GM19239 (cell line): ENCODE results near the gene PAX9.

ENCODE experiments used
- DNase-seq: peaks from one replicate; pipeline ENCODE4 v3.0.0; 2011; ENCODE audit warnings: low spot score; ENCODE audit not compliant: insufficient read length
- FAIRE-seq: peaks from 2 replicates; lab custom pipeline; 2011; peaks lifted over from hg19 to GRCh38; lab: Jason Lieb, UNC

The PAX9 gene

GRCh38 chr14:36661506-36662257 lies at the start of gene PAX9:
TSS of gene PAX9 (plus strand) at chr14:36661860. CDS start at chr14:36662090, 230 bp downstream.
- DNase-seq (no peak), FAIRE-seq (no peak)

- FAIRE-seq (no peak), DNase-seq (no peak)
Measured at GRCh38 chr14:36617824-36618223, 43.8 kb upstream of the PAX9 start.

- no peak for FAIRE-seq
- no peak for DNase-seq
Measured at GRCh38 chr14:36618641-36619040, 43.0 kb upstream of the PAX9 start.

GRCh38 chr14:36619131-36619530 lies 42.5 kb upstream of the PAX9 start:
- FAIRE-seq, result no peak

GRCh38 chr14:36619853-36620252 lies 41.8 kb upstream of the PAX9 start:
- no peak for FAIRE-seq

More at GRCh38 chr14:36619131-36619530, 42.5 kb upstream of the PAX9 start:
- no peak for DNase-seq

GRCh38 chr14:36625014-36625413 lies 36.6 kb upstream of the PAX9 start:
- FAIRE-seq (no peak), DNase-seq (no peak)

More at GRCh38 chr14:36619853-36620252, 41.8 kb upstream of the PAX9 start:
- DNase-seq, result no peak

- DNase-seq (no peak), FAIRE-seq (no peak)
Measured at GRCh38 chr14:36625436-36625835, 36.2 kb upstream of the PAX9 start.

- no peak for DNase-seq
- FAIRE-seq, result no peak
Measured at GRCh38 chr14:36626151-36626550, 35.5 kb upstream of the PAX9 start.

- DNase-seq, result no peak
- no peak for FAIRE-seq
Measured at GRCh38 chr14:36627981-36628380, 33.7 kb upstream of the PAX9 start.

GRCh38 chr14:36633580-36633979 lies 28.1 kb upstream of the PAX9 start:
- FAIRE-seq (no peak), DNase-seq (no peak)

- FAIRE-seq, result no peak
- no peak for DNase-seq
Measured at GRCh38 chr14:36646664-36647416, 14.8 kb upstream of the PAX9 start.

- DNase-seq (no peak), FAIRE-seq (no peak)
Measured at GRCh38 chr14:36647417-36647823, 14.2 kb upstream of the PAX9 start.

GRCh38 chr14:36647824-36648753 lies 13.6 kb upstream of the PAX9 start:
- FAIRE-seq (no peak), DNase-seq (no peak)

GRCh38 chr14:36649872-36650650 lies 11.6 kb upstream of the PAX9 start:
- DNase-seq (no peak), FAIRE-seq (no peak)

- no peak for DNase-seq
- FAIRE-seq, result no peak
Measured at GRCh38 chr14:36652542-36653201, 9.0 kb upstream of the PAX9 start.

- no peak for DNase-seq
- no peak for FAIRE-seq
Measured at GRCh38 chr14:36653413-36653812, 8.2 kb upstream of the PAX9 start.

GRCh38 chr14:36653962-36654793 lies 7.5 kb upstream of the PAX9 start:
- FAIRE-seq, result no peak
- no peak for DNase-seq

- FAIRE-seq (no peak), DNase-seq (no peak)
Measured at GRCh38 chr14:36654794-36655381, 6.8 kb upstream of the PAX9 start.
